GM06990 (cell line): ENCODE data around the gene ARID3A.

Source experiments
- DNase-seq: peaks from one replicate; pipeline ENCODE4 v3.0.0-alpha.2; 2011; ENCODE audit not compliant: insufficient read length; ENCODE audit errors: extremely low read depth
- H3K27me3 ChIP-seq: replicated peaks from 2 replicates; pipeline ENCODE4 v1.6.0; 2011; ENCODE audit warnings: low read length; ENCODE audit not compliant: control insufficient read depth, insufficient read depth
- H3K36me3 ChIP-seq: 2 replicates; pipeline ENCODE4 v1.5.1; 2011; ENCODE audit warnings: low read length; ENCODE audit not compliant: control insufficient read depth, insufficient read depth
- H3K4me3 ChIP-seq: replicated peaks from 2 replicates; pipeline ENCODE4 v1.5.1; 2011; ENCODE audit warnings: low read depth, mild to moderate bottlenecking, control low read depth, low read length
- TF ChIP-seq, protein P1 (sequence below): IDR thresholded peaks from 2 replicates; pipeline ENCODE4 v1.5.1; 2011; ENCODE audit warnings: low read length, control low read depth, mild to moderate bottlenecking, inconsistent platforms; ENCODE audit not compliant: insufficient read depth, poor library complexity, severe bottlenecking

Gene ARID3A

GRCh38 chr19:991174-991931, 65.5 kb downstream of the ARID3A start:
- Histone ChIP-seq H3K27me3 (no peaks in the 10 kb centered on the region), H3K36me3 (peaks cover 17% of the 10 kb centered on the region), H3K4me3 (no peak overlapping the region)
- TF ChIP-seq, protein P1, sequence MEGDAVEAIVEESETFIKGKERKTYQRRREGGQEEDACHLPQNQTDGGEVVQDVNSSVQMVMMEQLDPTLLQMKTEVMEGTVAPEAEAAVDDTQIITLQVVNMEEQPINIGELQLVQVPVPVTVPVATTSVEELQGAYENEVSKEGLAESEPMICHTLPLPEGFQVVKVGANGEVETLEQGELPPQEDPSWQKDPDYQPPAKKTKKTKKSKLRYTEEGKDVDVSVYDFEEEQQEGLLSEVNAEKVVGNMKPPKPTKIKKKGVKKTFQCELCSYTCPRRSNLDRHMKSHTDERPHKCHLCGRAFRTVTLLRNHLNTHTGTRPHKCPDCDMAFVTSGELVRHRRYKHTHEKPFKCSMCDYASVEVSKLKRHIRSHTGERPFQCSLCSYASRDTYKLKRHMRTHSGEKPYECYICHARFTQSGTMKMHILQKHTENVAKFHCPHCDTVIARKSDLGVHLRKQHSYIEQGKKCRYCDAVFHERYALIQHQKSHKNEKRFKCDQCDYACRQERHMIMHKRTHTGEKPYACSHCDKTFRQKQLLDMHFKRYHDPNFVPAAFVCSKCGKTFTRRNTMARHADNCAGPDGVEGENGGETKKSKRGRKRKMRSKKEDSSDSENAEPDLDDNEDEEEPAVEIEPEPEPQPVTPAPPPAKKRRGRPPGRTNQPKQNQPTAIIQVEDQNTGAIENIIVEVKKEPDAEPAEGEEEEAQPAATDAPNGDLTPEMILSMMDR, result no peak
- DNase-seq, result no peak

GRCh38 chr19:991932-992669, 66.3 kb downstream of the ARID3A start:
- no peak for DNase-seq
- TF ChIP-seq, protein P1, result no peak
- Histone ChIP-seq H3K27me3 (no peaks in the 10 kb centered on the region), H3K36me3 (peaks cover 16% of the 10 kb centered on the region), H3K4me3 (no peak overlapping the region)

- no peak for DNase-seq
- no peak overlapping the region for H3K4me3 ChIP-seq
- H3K36me3 ChIP-seq, result peaks cover 16% of the 10 kb centered on the region
- H3K27me3 ChIP-seq, result no peaks in the 10 kb centered on the region
- TF ChIP-seq, protein P1, result no peak
Measured at GRCh38 chr19:992670-993055, 66.8 kb downstream of the ARID3A start.

GRCh38 chr19:993361-993830, 67.6 kb downstream of the ARID3A start:
- TF ChIP-seq, protein P1, result no peak
- no peak for DNase-seq
- Histone ChIP-seq H3K36me3 (peaks cover 11% of the 10 kb centered on the region), H3K4me3 (no peak overlapping the region), H3K27me3 (no peaks in the 10 kb centered on the region)

DNA sequence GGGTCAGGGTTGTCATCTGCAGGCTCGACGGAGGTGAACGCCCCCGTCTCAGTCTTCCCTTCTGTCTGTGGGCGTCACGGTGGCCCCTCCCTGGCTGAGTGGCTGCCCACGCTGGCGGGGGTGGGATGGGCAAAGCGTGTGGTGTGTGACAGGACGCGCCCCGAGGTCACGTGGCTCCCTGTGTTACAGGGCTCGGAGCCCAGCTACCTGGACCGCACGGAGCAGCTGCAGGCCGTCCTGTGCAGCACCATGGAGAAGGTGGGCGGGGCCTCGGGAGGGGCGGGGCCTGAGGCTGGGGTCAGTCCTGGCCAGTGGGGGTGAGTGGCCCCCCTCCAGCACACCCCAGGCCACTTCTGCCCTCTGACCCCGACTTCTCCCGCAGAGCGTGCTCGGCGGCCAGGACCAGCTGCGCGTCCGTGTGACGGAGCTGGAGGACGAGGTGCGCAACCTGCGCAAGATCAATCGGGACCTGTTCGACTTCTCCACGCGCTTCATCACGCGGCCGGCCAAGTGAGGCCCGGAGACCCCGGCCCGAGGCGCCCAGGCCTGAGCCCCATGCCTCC, 68.1 kb downstream of the ARID3A start:
- TF ChIP-seq, protein P1, result no peak
- H3K27me3 ChIP-seq, result no peaks in the 10 kb centered on the region
- DNase-seq, result no peak
- H3K4me3 ChIP-seq, result no peak overlapping the region
- peaks cover 8% of the 10 kb centered on the region for H3K36me3 ChIP-seq
